GOT3 (cell line): ENCODE data around the gene DENND2D.

Experiments used
- DNase-seq: peaks from one replicate; lab custom pipeline; 2025; ENCODE audit warnings: mixed read lengths; lab: John Stamatoyannopoulos, UW

DENND2D gene

DNA sequence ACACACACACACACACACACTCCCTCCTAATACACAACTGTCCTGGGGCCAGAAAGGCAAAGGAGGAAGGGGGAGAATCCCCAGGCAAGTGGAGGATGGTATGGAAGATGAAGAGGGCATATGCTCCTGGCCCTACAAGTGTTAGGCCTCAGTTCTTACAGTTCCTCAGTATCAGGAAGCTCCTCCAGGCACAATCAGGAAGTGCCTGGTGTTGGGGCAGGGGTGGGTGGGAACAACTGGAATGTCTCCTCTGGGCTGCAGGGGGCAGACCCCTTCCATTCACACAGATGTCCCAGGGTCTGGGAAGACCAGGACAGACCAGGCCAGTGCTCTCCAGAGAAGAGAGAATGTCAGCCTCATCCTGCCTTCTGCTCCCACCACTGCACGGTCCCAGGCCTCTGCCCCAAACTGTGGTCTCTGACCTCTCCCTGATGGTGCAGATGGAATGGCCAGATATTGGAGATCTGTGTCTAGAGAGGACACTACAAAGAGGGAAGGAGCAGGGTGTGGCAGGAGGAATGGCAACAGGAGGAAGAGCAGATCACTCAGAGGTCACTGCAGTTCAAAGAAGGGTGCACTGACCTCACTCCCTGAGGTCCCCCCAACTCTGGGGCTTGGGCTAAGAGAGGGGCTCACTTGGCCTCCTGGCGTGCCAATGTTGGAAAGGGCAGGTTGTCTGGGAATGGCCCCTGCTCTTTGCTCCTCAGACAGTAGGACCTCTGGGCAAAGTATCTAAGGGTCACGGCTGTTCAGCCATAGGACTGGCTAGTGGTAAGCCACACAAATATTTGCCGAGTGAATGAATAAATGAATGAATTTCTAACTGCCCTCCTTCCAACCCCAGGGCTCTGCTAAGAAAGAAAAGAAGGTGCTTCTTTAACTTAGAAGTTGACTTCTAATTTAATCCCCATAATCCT, 2.5 kb upstream of the DENND2D start:
- DNase-seq: no peak

DNA sequence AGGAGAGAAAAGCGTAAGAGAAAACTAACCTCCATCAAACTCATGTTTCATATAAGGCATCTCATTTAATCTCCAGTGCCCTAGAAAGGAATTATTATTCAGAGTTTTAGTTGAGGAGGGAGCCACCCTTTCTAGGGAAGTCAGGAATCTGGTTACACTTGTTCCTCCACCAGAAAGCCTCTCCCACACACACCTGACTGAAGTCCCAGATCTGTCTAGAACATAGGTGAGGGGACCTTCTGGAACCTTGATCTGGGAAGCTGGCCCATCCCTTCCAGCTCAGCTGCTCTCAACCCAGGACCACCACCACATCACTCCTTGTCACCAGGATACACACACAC, 1.9 kb upstream of the DENND2D start:
- DNase-seq: no peak

- no peak for DNase-seq
Measured at GRCh38 chr1:111201275-111202090, 1.0 kb upstream of the DENND2D start.

DNA sequence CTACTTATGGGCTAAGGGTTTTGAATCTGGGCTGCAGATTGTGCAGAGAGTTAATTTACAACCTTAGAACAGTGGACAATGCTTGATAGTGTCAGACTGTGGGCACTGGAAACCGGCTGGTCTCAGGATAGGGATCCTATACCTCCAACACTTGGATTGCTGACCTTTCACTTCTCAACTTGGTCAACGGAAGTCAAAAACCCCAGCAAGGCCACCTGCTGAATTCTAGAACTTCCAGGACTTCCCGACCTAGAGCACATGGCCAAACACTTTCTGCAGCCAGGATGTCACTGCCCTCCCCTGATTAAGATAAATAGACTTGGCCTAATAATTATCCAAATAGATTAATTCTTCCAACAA, 336 bp upstream of the DENND2D start:
- DNase-seq: no peak

DNA sequence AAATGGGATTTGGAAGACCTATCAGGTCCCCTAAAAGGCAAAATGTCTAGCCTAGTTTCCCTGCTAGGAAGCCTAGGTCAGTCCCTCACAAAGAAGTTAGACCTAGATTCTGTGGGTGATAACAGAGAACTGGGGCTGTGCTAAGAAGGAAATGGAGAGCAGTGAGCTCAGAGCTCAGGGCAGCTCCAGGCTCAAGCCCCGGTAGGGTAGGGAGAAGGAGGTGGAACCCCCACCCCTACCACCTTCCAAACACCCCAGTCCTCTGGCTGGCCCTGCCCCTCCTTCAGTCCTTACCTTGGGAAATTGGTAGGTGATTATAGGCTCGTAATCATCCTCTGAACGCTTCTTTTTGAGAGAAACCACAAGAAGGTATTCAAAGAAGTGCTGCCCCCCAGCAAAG, 1.1 kb downstream of the DENND2D start:
- no peak for DNase-seq

- no peak for DNase-seq
Measured at GRCh38 chr1:111198836-111199235, 1.6 kb downstream of the DENND2D start.

- no peak for DNase-seq
Measured at GRCh38 chr1:111197598-111198284, 2.7 kb downstream of the DENND2D start.

GRCh38 chr1:111196213-111196612, 4.2 kb downstream of the DENND2D start:
- DNase-seq: no peak

- DNase-seq: no peak
Measured at GRCh38 chr1:111195002-111195684, 5.3 kb downstream of the DENND2D start.

DNA sequence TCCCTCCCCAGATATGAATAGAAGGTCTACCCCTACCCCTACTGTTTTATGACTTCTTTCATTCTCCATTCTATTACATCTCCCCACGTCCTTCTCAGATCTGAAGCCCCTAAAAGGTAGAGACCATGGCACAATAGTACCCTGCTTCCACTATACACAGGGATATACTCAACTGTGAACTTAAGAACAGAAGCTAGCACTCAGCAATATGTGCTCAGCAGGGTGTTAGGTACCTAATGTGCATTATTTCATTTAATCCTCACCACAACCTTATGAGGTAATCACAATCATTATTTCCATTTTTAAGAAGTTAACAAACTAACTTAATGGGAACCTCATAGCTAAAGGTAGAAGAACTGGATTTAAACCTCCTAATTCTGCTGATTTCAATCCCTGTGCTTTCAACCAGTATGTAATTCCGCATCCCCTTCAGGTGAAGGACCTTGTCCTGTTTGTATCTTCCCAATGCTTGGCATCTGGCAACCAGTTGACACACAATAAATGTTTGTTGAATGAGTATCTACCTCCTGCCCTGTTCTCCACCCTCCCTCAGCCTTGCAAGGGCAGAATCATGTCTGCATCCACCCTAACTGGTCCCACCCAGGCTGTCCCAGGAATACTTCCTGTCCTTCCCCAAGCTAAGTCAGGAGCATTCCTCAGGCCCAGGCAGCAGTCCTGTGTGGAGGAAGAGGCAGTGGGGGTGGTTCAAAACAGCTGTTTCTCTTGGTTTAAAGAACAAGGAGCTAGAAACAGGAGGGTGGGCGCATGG, 6.5 kb downstream of the DENND2D start:
- no peak for DNase-seq

DNA sequence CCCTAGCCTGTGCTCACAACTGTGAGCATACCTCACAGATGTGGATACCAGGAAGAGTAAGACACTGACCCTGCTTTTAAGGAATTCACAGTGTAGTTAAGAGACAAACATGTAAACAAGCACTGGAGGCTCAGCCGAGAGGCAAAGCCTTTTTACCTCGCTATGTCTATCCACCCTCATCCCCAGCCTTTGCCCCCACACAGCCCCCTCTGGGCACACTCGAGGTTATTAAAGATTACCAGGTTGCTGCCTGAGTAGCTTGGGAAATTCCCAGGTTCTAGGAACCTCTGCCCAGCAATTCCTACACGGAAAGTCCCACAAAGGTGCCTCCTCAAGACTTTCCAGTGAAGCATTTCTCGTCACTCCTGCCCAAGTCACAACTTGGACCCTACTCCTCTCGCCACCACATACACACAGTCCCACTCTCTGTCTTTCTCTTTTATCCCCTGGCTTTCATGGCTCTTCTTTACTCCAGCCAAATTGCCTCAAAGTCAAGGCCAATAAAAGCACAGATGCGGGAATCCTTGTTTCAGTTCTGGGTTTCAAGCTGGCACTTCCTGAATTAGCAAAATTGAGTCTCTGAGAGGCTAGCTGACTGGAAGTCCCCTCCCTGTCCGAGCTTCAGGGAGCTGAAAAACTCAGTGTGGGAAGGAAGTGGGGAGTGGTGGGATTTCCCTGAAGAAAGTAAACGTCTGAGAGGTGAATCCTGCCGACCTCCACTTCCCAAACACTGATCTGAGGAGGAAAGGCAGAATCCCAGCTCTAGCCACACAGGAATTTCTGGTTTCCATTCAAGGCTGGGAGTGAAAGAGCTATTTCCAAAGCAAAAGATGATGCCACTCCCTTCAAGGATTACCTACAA, 7.6 kb downstream of the DENND2D start:
- no peak for DNase-seq

GRCh38 chr1:111192074-111192473, 8.4 kb downstream of the DENND2D start:
- DNase-seq: no peak

DNA sequence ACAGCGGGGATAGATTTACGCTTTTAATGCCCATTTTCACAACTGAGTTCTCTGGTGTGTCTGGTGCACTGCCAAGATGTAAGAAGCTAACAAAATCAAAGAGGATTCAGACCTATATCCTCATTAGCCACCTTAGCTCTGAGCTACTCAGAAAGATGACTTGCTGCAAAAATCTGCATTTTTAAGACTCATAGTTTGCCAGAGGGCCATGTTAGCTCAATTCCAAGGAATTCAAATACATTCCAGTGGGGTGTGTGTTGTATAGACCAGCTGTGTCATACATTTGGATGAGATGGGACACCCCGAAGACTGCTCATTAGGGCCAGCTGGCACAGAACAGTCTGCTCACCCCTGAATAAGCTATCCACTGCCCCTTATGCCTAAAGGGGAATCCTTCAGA, 8.9 kb downstream of the DENND2D start:
- no peak for DNase-seq

GRCh38 chr1:111190931-111191451, 9.5 kb downstream of the DENND2D start:
- DNase-seq: no peak

GRCh38 chr1:111184663-111185062, 15.8 kb downstream of the DENND2D start:
- DNase-seq: no peak

DNA sequence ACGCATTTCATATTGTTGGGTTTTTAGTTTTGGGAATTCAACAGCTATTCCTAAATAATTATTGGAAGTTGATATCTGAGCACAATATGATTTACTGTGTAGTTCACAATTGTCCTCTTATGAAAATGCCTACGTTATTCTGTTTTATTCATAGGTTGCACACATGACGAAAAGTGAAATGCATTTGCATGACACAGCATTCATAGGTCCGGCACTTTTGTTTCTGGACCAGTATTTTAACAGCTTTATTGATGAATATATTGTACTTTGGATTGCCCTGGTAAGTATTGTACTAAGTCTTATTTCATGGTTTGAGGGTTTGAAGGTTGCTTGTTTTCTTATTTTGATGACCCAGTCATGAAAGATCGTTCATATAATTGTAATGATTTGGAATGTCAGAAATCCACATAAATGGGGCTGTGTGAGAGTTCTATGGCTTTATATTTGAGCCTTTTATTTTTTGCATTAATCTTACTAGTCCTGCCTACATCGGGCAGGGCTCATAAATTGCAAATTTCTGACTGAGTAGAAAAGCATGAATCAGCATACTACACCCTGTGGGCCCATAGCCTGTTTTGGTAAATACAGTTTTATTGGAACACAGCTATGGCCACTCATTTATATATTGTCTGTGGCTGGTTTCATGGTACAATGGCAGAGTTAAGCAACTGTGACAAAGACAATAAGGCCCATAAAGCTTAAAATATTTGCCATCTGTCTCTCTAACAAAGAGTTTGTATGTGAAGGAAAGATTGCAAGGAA, 17.0 kb downstream of the DENND2D start:
- DNase-seq: no peak

GRCh38 chr1:111182052-111182451, 18.4 kb downstream of the DENND2D start:
- DNase-seq: no peak

DNA sequence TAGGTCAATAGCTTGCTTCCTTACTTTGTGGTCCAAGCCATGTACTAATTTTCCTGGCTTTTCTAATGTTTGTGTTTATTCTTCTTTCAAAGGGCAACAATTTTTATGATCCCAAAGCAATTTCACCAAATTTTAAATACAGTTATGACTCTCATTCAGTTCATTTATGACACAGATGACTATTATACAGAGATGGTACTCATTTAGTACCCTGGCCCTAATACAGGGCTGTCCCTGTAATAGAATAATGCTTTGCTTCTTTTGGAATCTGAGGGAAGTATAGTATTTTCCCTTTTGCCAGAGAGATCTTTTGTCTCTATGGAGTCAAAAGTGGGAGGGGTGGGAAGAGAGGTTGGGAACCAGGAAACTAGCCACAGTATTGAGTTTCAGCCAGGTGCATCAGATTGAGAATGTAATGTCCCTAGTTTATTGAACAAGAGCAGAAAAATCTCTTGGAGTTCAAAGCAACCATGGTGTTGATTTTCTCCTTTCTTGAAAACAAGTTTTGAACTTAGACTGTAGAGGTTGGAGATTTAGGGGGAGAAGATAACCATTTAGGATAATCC, 20.4 kb downstream of the DENND2D start:
- DNase-seq: no peak

DNA sequence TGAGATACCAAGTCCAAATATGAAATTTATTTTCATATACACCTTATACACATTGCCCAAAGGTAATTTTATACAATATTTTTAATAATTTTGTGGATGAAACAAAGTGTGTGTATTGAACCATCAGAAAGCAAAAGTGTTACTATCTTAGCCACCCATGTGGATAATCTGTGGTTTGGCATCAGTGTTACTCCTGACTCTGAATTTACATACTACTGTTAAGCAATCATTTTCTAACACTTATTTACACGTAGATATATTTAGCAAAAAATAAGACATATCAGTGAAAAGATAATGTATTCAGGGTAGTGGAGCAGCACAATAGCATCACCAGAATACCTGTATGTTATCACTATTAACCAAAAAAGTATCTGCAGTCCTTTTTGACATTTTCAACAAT, 23.8 kb downstream of the DENND2D start:
- DNase-seq: no peak
